ENCODE measurements around the gene MACROD2. TPM values are rescaled to one million over a fixed set of nuclear protein-coding genes. Genes with fewer than 3 reads are reported as not detected.

MACROD2 gene
- total RNA-seq, 1 experiment from 2014 or later: 3.1 TPM

GRCh38 chr20:15917283-15917682 lies 1922.0 kb downstream of the MACROD2 start:
- no TSS peak for BruUV-seq (replicated peaks)
- no peaks in the 10 kb centered on the region for H3K36me3 Mint-ChIP-seq (ENCODE audit: insufficient read depth, unreplicated experiment)
- no peak overlapping the region for H3K27ac Mint-ChIP-seq (ENCODE audit: low read depth, unreplicated experiment)
- TF ChIP-seq, protein P1, sequence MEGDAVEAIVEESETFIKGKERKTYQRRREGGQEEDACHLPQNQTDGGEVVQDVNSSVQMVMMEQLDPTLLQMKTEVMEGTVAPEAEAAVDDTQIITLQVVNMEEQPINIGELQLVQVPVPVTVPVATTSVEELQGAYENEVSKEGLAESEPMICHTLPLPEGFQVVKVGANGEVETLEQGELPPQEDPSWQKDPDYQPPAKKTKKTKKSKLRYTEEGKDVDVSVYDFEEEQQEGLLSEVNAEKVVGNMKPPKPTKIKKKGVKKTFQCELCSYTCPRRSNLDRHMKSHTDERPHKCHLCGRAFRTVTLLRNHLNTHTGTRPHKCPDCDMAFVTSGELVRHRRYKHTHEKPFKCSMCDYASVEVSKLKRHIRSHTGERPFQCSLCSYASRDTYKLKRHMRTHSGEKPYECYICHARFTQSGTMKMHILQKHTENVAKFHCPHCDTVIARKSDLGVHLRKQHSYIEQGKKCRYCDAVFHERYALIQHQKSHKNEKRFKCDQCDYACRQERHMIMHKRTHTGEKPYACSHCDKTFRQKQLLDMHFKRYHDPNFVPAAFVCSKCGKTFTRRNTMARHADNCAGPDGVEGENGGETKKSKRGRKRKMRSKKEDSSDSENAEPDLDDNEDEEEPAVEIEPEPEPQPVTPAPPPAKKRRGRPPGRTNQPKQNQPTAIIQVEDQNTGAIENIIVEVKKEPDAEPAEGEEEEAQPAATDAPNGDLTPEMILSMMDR (IDR thresholded peaks at IDR 0.05; ENCODE audit: unreplicated experiment): no peak
- peaks cover 20% of the 10 kb centered on the region for H3K4me1 Mint-ChIP-seq (ENCODE audit: insufficient read depth, unreplicated experiment)
- intact Hi-C loops (cut with micrococcal nuclease): no loop called here
- no peaks in the 10 kb centered on the region for H3K9me3 Mint-ChIP-seq (ENCODE audit: unreplicated experiment)
- H3K4me3 Mint-ChIP-seq (ENCODE audit: unreplicated experiment): no peak overlapping the region
- no peaks in the 10 kb centered on the region for H3K27me3 Mint-ChIP-seq (ENCODE audit: insufficient read depth, unreplicated experiment)
- ChIA-PET CTCF (interaction anchor here (0.6 kb wide), 2 partner anchors 688 to 1572 kb away, joined by 3 read pairs; no protein-coding TSS in a partner anchor), POLR2A (interaction anchor here (0.8 kb wide), 1 partner anchor 869 kb away, joined by 3 read pairs; no protein-coding TSS in a partner anchor)
- DNase-seq (ENCODE audit: unreplicated experiment): no peak

GRCh38 chr20:15918631-15919030 lies 1923.3 kb downstream of the MACROD2 start:
- BruUV-seq (replicated peaks): no TSS peak
- Mint-ChIP-seq H3K27ac (ENCODE audit: low read depth, unreplicated experiment) (no peak overlapping the region), H3K4me1 (ENCODE audit: insufficient read depth, unreplicated experiment) (peaks cover 20% of the 10 kb centered on the region), H3K27me3 (ENCODE audit: insufficient read depth, unreplicated experiment) (no peaks in the 10 kb centered on the region), H3K36me3 (ENCODE audit: insufficient read depth, unreplicated experiment) (no peaks in the 10 kb centered on the region), H3K9me3 (ENCODE audit: unreplicated experiment) (no peaks in the 10 kb centered on the region), H3K4me3 (ENCODE audit: unreplicated experiment) (no peak overlapping the region)
- ChIA-PET CTCF (interaction anchor here (0.6 to 1.1 kb wide), 4 partner anchors 12 to 1779 kb away, joined by 3 to 4 read pairs (median 3); no protein-coding TSS in a partner anchor), POLR2A (interaction anchor here (0.6 kb wide), 1 partner anchor 465 kb away, joined by 3 read pairs; no protein-coding TSS in a partner anchor)
- no peak for DNase-seq (ENCODE audit: unreplicated experiment)
- TF ChIP-seq, protein P1 (IDR thresholded peaks at IDR 0.05; ENCODE audit: unreplicated experiment): no peak
- intact Hi-C loops (cut with micrococcal nuclease): no loop called here

DNA sequence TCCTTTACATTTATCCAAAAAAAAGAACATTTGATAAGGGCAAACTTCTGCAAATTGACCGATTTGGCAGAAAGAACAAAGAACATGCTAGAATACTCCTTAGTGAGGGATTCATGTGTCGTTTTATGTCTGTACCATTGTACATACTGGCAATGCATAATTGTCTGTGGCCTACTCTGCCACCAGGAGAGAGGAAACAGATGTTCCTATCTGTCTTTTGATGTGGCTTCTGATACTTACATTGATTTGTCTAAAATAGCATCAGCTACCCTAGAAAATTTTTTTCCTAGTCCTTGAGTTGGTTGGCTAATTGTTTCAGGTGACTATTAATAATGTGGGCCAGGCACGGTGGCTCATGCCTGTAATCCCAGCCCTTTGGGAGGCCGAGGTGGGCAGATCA lies 1923.8 kb downstream of the MACROD2 start:
- BruUV-seq (replicated peaks): no TSS peak
- ChIA-PET POLR2A (interaction anchor here (0.6 kb wide), 1 partner anchor 466 kb away, joined by 3 read pairs; no protein-coding TSS in a partner anchor), CTCF (interaction anchor here (0.6 to 1.1 kb wide), 4 partner anchors 11 to 1780 kb away, joined by 3 to 4 read pairs (median 3); no protein-coding TSS in a partner anchor)
- intact Hi-C loops (cut with micrococcal nuclease): no loop called here
- Mint-ChIP-seq H3K4me3 (ENCODE audit: unreplicated experiment) (no peak overlapping the region), H3K27ac (ENCODE audit: low read depth, unreplicated experiment) (no peak overlapping the region), H3K9me3 (ENCODE audit: unreplicated experiment) (no peaks in the 10 kb centered on the region), H3K27me3 (ENCODE audit: insufficient read depth, unreplicated experiment) (no peaks in the 10 kb centered on the region), H3K4me1 (ENCODE audit: insufficient read depth, unreplicated experiment) (peaks cover 20% of the 10 kb centered on the region), H3K36me3 (ENCODE audit: insufficient read depth, unreplicated experiment) (no peaks in the 10 kb centered on the region)
- DNase-seq (ENCODE audit: unreplicated experiment): no peak
- TF ChIP-seq, protein P1 (IDR thresholded peaks at IDR 0.05; ENCODE audit: unreplicated experiment): no peak

DNA sequence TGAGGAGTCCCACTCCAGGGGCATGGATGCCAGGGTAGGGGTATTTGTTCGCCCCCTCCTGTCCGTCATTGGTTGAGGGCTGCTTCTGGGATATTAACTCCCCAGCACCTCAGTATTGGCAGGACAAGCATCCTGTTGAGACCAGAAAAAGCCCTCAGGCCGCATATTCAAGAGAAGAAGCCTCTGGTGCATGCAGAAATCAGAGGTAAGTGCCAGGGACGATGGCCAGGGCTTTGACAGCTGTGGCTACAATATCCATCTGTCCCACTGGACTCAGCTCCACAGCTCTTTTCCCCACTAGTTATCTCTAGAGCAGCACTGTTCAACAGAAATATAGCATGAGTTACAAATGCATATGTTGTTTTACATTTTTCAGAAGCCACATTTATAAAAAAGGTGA lies 1926.6 kb downstream of the MACROD2 start:
- no peaks in the 10 kb centered on the region for H3K9me3 Mint-ChIP-seq (ENCODE audit: unreplicated experiment)
- no peaks in the 10 kb centered on the region for H3K36me3 Mint-ChIP-seq (ENCODE audit: insufficient read depth, unreplicated experiment)
- H3K27me3 Mint-ChIP-seq (ENCODE audit: insufficient read depth, unreplicated experiment): no peaks in the 10 kb centered on the region
- ChIA-PET CTCF (no interaction called here), POLR2A (no interaction called here)
- BruUV-seq (replicated peaks): no TSS peak
- TF ChIP-seq, protein P1 (IDR thresholded peaks at IDR 0.05; ENCODE audit: unreplicated experiment): no peak
- no peak for DNase-seq (ENCODE audit: unreplicated experiment)
- intact Hi-C loops (cut with micrococcal nuclease): no loop called here
- no peak overlapping the region for H3K4me3 Mint-ChIP-seq (ENCODE audit: unreplicated experiment)
- no peak overlapping the region for H3K27ac Mint-ChIP-seq (ENCODE audit: low read depth, unreplicated experiment)
- peaks cover 4% of the 10 kb centered on the region for H3K4me1 Mint-ChIP-seq (ENCODE audit: insufficient read depth, unreplicated experiment)

Data from MCF 10A (cell line).